ENCODE measurements around the gene NOL6. TPM values are rescaled to one million over a fixed set of nuclear protein-coding genes. Genes with fewer than 3 reads are reported as not detected.
"Not testable (repeated sequence)": the region's sequence is repeated elsewhere in the genome, so short reads cannot be mapped to it uniquely, and the experiment has no call there.

NOL6 gene
- total RNA-seq, 4 donors from 2014 or later: 8.9 to 29.1 (median 12.7) TPM

DNA sequence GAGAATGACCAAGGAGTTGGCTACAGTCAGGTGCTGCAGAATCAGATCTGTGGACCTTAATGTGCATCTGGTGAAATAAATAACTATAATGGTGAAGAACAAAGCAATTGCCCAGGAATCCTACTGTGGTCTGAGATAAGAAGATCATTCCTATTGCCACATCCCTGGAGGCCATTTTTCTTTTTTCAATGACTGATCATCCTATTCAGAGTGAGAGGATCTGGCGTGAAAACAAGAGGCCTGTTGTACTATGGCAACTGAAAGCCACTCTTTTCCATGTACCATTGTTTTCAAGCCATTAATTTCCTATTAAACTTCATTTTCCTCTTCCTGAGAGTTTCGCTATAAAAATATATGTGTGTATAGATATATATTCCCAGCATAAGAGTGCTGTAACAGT is 38.8 kb upstream of the NOL6 start:
- H3K27ac ChIP-seq; H3K36me3 ChIP-seq; intact Hi-C loops (cut with DNase I; ENCODE audit: low total_unique reads); DNase-seq; H3K4me1 ChIP-seq; H3K9me3 ChIP-seq; H3K27me3 ChIP-seq; H3K4me3 ChIP-seq: not testable (repeated sequence)
- in situ Hi-C loops (cut with MboI; ENCODE audit: low pct_ligation_motif_present in 1 of 4, low pct_unique_long_range_greater_than_20kb in 1 of 4, low sequenced_read_pairs in 3 of 4): loop anchor here in 1 of 4 donors (25.0 kb wide), 2 partner anchors 100 to 125 kb away; no protein-coding TSS in a partner anchor
- WGBS, 2 donors (ENCODE audit: low coverage in 1 of 2): 89 to 94% methylated on average over 2 of the region's 2 CpGs

DNA sequence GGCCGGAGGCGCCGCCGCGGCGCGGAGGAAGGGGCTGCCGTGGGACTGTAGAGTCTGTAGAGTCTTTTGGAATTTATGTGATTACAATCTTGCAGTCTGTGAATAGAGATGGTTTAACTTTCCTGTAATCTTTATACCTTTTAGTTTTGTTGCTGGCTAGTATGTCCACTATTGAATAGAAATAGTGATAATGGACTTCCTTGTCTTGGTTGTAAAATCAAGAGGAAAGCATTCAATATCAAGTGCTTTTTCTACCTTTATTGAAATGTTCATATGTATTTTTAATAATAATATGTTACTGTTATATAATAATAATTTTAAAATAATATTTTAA is 37.4 kb upstream of the NOL6 start:
- WGBS, 2 donors (ENCODE audit: low coverage in 1 of 2): 0% methylated on average over 8 of the region's 8 CpGs; no CpG with 5 or more reads in 1 of the 2 donors
- intact Hi-C loops (cut with DNase I; ENCODE audit: low total_unique reads); H3K36me3 ChIP-seq; H3K27me3 ChIP-seq; DNase-seq; H3K4me1 ChIP-seq; H3K9me3 ChIP-seq: not testable (repeated sequence)
- H3K27ac ChIP-seq: peak overlapping the region; percentile 73 to 84 (median 80)
- peak overlapping the region; percentile 60 to 62 (median 60) for H3K4me3 ChIP-seq
- in situ Hi-C loops (cut with MboI; ENCODE audit: low pct_ligation_motif_present in 1 of 4, low pct_unique_long_range_greater_than_20kb in 1 of 4, low sequenced_read_pairs in 3 of 4): loop anchor here in 1 of 4 donors (25.0 kb wide), 2 partner anchors 101 to 124 kb away; no protein-coding TSS in a partner anchor

DNA sequence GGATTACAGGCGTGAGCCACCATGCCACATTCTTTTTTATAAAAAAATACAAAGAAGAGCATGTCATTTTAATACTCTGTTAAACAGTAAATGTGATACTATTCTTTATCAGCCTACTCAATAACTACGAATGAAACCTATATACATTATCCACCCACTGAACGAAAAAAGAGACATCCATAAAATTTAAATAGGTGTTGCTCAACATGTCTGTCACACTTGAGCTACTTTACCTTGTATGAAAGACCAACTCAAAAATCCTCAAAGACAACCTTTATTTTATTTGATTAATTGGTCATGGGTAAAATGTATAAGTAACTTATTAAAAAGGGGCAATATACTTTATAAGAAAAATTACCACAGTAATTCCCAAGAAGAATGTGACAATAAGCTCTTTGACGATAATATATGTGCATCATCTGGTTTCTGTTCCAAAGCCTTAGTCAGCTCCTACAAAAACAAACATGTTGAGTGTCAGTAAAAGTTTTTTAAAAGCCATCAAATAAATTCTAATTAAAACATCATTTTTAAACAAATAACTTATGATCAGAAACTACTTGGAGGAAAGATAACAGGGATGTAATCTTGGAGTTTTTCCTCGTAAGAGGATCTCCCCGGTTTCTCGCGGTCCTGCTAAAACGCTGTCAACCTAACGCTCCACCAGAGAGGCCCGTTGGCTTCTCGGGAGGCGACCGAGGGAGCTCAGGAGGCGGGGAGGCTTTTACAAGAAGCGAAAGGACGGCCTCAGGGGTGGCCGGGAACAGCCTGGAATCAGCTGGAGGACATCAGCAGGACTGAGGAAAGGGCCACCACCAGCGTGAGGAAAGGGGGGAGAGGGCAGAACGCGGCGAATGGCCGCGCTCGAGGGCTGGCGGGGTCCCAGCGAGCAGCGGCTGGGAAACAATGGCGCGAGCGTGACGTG is 36.8 kb upstream of the NOL6 start:
- Histone ChIP-seq H3K27me3 (no peaks in the 10 kb centered on the region), H3K4me1 (peaks cover 0 to 8% (median 2%) of the 10 kb centered on the region in 4 donors), H3K27ac (peak overlapping the region; percentile 73 to 84 (median 80)), H3K36me3 (no peaks in the 10 kb centered on the region), H3K4me3 (peak overlapping the region; percentile 60 to 62 (median 60)), H3K9me3 (no peaks in the 10 kb centered on the region)
- TF ChIP-seq, protein P1, sequence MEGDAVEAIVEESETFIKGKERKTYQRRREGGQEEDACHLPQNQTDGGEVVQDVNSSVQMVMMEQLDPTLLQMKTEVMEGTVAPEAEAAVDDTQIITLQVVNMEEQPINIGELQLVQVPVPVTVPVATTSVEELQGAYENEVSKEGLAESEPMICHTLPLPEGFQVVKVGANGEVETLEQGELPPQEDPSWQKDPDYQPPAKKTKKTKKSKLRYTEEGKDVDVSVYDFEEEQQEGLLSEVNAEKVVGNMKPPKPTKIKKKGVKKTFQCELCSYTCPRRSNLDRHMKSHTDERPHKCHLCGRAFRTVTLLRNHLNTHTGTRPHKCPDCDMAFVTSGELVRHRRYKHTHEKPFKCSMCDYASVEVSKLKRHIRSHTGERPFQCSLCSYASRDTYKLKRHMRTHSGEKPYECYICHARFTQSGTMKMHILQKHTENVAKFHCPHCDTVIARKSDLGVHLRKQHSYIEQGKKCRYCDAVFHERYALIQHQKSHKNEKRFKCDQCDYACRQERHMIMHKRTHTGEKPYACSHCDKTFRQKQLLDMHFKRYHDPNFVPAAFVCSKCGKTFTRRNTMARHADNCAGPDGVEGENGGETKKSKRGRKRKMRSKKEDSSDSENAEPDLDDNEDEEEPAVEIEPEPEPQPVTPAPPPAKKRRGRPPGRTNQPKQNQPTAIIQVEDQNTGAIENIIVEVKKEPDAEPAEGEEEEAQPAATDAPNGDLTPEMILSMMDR (IDR thresholded peaks at IDR 0.05): no peak
- 9 to 27% methylated on average over 8 to 32 of the region's 32 CpGs for WGBS, 2 donors (ENCODE audit: low coverage in 1 of 2)
- in situ Hi-C loops (cut with MboI; ENCODE audit: low pct_ligation_motif_present in 1 of 4, low pct_unique_long_range_greater_than_20kb in 1 of 4, low sequenced_read_pairs in 3 of 4) (loop anchor here in 1 of 4 donors (25.0 kb wide), 2 partner anchors 102 to 123 kb away; no protein-coding TSS in a partner anchor), intact Hi-C loops (cut with DNase I; ENCODE audit: low total_unique reads) (no loop called here)
- peak; percentile 39 for DNase-seq

DNA sequence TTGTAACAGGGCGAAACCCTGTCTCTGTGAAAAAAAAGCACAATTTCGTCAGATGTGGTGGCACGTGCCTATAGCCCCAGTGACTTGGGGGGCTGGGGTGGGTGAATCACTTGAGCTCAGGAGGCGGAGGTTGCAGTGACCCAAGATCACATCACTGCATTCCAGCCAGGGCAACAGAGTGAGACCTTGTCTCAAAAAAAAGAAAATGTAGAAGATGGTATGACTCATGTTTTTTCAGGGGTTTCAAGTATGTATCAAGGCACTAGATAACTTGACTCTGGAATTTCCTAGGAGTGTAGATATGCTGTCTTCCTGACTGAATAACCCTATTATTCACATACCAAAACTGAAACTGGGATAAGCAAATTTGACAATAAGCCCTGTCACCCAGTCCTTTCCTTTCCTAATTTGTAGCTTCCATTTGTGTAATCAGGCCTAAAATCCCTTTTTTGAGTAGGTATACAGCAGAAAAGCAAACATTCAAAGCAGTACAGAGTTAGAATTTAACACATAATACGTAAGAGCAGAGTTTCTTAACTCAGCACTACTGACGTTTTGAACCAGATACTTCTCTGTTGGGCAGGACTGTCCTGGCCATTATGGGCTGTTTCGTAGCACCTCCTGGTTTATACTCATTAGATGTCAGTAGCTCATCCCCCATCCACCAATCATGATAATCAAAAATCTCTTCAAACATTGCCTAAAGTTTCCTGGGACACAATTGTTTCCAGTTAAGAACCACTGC is 33.1 kb upstream of the NOL6 start:
- 50 to 75% methylated on average over 2 to 7 of the region's 7 CpGs for WGBS, 2 donors (ENCODE audit: low coverage in 1 of 2)
- H3K27ac ChIP-seq: no peak overlapping the region
- DNase-seq: no peak
- TF ChIP-seq POLR2A (IDR thresholded peaks at IDR 0.05): no peak
- TF ChIP-seq, protein P1 (IDR thresholded peaks at IDR 0.05): no peak
- no peak for TF ChIP-seq EP300 (IDR thresholded peaks at IDR 0.05; ENCODE audit: low read depth)
- no peak for TF ChIP-seq POLR2AphosphoS5 (IDR thresholded peaks at IDR 0.05)
- no peaks in the 10 kb centered on the region for H3K9me3 ChIP-seq
- in situ Hi-C loops (cut with MboI; ENCODE audit: low pct_ligation_motif_present in 1 of 4, low pct_unique_long_range_greater_than_20kb in 1 of 4, low sequenced_read_pairs in 3 of 4): loop anchor here in 1 of 4 donors (25.0 kb wide), 2 partner anchors 106 to 119 kb away; no protein-coding TSS in a partner anchor
- no peak overlapping the region for H3K4me3 ChIP-seq
- no peaks in the 10 kb centered on the region for H3K36me3 ChIP-seq
- intact Hi-C loops (cut with DNase I; ENCODE audit: low total_unique reads): no loop called here
- peaks cover 0 to 8% (median 2%) of the 10 kb centered on the region in 4 donors for H3K4me1 ChIP-seq
- no peaks in the 10 kb centered on the region for H3K27me3 ChIP-seq

DNA sequence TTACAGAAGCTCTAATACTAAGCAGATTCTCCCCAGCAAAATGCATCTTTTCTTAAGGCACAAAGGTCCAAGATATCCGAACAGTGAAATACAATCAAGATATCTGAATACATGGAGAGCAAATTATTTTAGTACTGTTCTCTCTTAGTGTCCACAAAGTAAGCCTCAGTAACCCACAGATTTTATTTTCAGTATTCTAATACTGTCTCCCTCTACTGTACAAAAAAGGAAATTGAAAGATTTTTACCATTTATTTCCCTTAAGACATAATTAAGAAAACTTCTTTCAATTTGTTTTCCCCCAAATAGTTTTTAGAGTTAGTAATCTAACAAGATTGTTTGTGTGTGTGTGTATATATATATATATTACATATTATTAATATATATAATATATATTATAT is 24.7 kb upstream of the NOL6 start:
- Histone ChIP-seq H3K4me1 (no peaks in the 10 kb centered on the region), H3K4me3 (no peak overlapping the region), H3K27ac (no peak overlapping the region), H3K36me3 (no peaks in the 10 kb centered on the region), H3K9me3 (no peaks in the 10 kb centered on the region), H3K27me3 (no peaks in the 10 kb centered on the region)
- DNase-seq: no peak
- in situ Hi-C loops (cut with MboI; ENCODE audit: low pct_ligation_motif_present in 1 of 4, low pct_unique_long_range_greater_than_20kb in 1 of 4, low sequenced_read_pairs in 3 of 4) (no loop called here), intact Hi-C loops (cut with DNase I; ENCODE audit: low total_unique reads) (no loop called here)
- WGBS, 2 donors (ENCODE audit: low coverage in 1 of 2): 71 to 91% methylated on average over 1 of the region's 1 CpG
- TF ChIP-seq, protein P1 (IDR thresholded peaks at IDR 0.05): peak in 1 of 5 experiments; percentile 10
- TF ChIP-seq EP300 (IDR thresholded peaks at IDR 0.05; ENCODE audit: low read depth): no peak
- TF ChIP-seq POLR2AphosphoS5 (IDR thresholded peaks at IDR 0.05): no peak

DNA sequence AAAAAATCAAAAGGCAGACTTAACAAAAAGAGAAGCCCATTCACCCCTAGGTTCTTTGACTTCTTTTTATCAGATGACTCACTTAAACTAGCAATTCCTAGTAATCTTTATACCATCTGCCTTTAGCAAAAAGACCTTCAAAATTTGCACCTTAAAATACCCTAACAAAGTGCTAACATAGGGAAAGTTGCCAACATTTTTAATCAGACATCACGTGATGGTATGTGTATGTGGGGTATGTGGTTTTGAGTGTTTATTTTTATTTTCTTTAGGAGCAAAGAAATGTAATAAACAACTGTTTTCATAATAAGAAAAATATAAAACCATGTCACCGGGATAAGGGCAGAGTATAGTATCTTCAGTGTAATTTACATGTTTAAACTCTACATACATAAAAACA is 20.1 kb upstream of the NOL6 start:
- H3K4me1 ChIP-seq; H3K4me3 ChIP-seq; H3K36me3 ChIP-seq; intact Hi-C loops (cut with DNase I; ENCODE audit: low total_unique reads); H3K27ac ChIP-seq; DNase-seq; H3K27me3 ChIP-seq; H3K9me3 ChIP-seq; in situ Hi-C loops (cut with MboI; ENCODE audit: low pct_ligation_motif_present in 1 of 4, low pct_unique_long_range_greater_than_20kb in 1 of 4, low sequenced_read_pairs in 3 of 4): not testable (repeated sequence)
- WGBS, 2 donors (ENCODE audit: low coverage in 1 of 2): 52 to 63% methylated on average over 2 of the region's 2 CpGs
